MCF 10A (cell line): ENCODE results near the gene HS6ST2. TPM values are rescaled to one million over a fixed set of nuclear protein-coding genes. Genes with fewer than 3 reads are reported as not detected.

Source experiments
- BruUV-seq: library from RNA; stranded (reverse); fragments of 400-500 nt; replicated peaks from 2 replicates; lab custom pipeline; 2021; lab: Mats Ljungman, UMichigan
- CTCF ChIA-PET: fragments of 300-600 bp; sonication (Branson Sonifier 250); formaldehyde crosslinking; extraction: SDS; loops from one replicate; lab custom pipeline; 2021; ENCODE audit warnings: antibody characterized with exemption, inconsistent platforms; lab: Yijun Ruan, JAX
- POLR2A ChIA-PET: fragments of 300-600, 350-650 bp; sonication (Branson Sonifier 250); formaldehyde crosslinking; extraction: SDS; loops from one replicate; lab custom pipeline; 2020; ENCODE audit warnings: antibody characterized with exemption, inconsistent platforms; lab: Yijun Ruan, JAX
- DNase-seq: peaks from one replicate; pipeline ENCODE4 v3.0.0-alpha.2; 2018; ENCODE audit not compliant: unreplicated experiment
- H3K27ac Mint-ChIP-seq: one replicate; pipeline ENCODE4 v1.8.0; 2022; ENCODE audit warnings: mild to moderate bottlenecking, low read depth, mixed read lengths; ENCODE audit not compliant: unreplicated experiment
- H3K27me3 Mint-ChIP-seq: one replicate; pipeline ENCODE4 v1.8.0; 2022; ENCODE audit warnings: mixed read lengths; ENCODE audit not compliant: insufficient read depth, unreplicated experiment
- H3K36me3 Mint-ChIP-seq: one replicate; pipeline ENCODE4 v1.8.0; 2022; ENCODE audit warnings: mild to moderate bottlenecking, moderate library complexity, mixed read lengths; ENCODE audit not compliant: insufficient read depth, unreplicated experiment
- H3K4me1 Mint-ChIP-seq: one replicate; pipeline ENCODE4 v1.8.0; 2022; ENCODE audit warnings: mixed read lengths; ENCODE audit not compliant: insufficient read depth, unreplicated experiment
- H3K4me3 Mint-ChIP-seq: one replicate; pipeline ENCODE4 v1.8.0; 2022; ENCODE audit warnings: mild to moderate bottlenecking, moderate library complexity, mixed read lengths; ENCODE audit not compliant: unreplicated experiment
- H3K9me3 Mint-ChIP-seq: one replicate; pipeline ENCODE4 v1.8.0; 2022; ENCODE audit warnings: mixed read lengths; ENCODE audit not compliant: unreplicated experiment
- CTCF ChIP-seq: fragments of 200-600 bp; IDR thresholded peaks from one replicate; pipeline ENCODE4 v1.8.0; 2022; ENCODE audit warnings: antibody characterized with exemption, mild to moderate bottlenecking; ENCODE audit not compliant: unreplicated experiment
- intact Hi-C: fragments of 100-400 bp; cut with micrococcal nuclease; formaldehyde crosslinking; loops from 2 replicates; pipeline ENCODE4 v1.14.1; 2022
- total RNA-seq: library from RNA; stranded (reverse); gene quantifications from 2 replicates; pipeline ENCODE4 v1.2.3, GENCODE V29; 2022

HS6ST2 gene
- total RNA-seq, 1 experiment from 2014 or later: 26.1 TPM

GRCh38 chrX:132774010-132774714, 184.3 kb downstream of the HS6ST2 start:
- BruUV-seq: no TSS peak
- Mint-ChIP-seq H3K4me1 (no peaks in the 10 kb centered on the region), H3K27ac (no peak overlapping the region), H3K27me3 (peaks cover 38% of the 10 kb centered on the region), H3K36me3 (peaks cover 6% of the 10 kb centered on the region), H3K9me3 (no peaks in the 10 kb centered on the region), H3K4me3 (no peak overlapping the region)
- intact Hi-C loops: no loop called here
- POLR2A ChIA-PET: interaction anchor here (0.9 kb wide), 2 partner anchors 11 to 21 kb away, joined by 4 to 5 read pairs; no protein-coding TSS in a partner anchor
- peak; percentile 44 for DNase-seq
- TF ChIP-seq CTCF: no peak
- CTCF ChIA-PET: interaction anchor here (0.5 to 1.9 kb wide), 3 partner anchors 16 to 682 kb away, joined by 3 to 6 read pairs (median 3); no protein-coding TSS in a partner anchor

GRCh38 chrX:132769609-132770008, 188.8 kb downstream of the HS6ST2 start:
- Mint-ChIP-seq H3K4me3 (no peak overlapping the region), H3K36me3 (peaks cover 6% of the 10 kb centered on the region), H3K9me3 (no peaks in the 10 kb centered on the region), H3K4me1 (no peaks in the 10 kb centered on the region), H3K27me3 (peaks cover 34% of the 10 kb centered on the region), H3K27ac (no peak overlapping the region)
- DNase-seq: no peak
- ChIA-PET POLR2A (no interaction called here), CTCF (interaction anchor here (0.6 to 1.7 kb wide), 2 partner anchors 29 to 470 kb away, joined by 3 to 4 read pairs; no protein-coding TSS in a partner anchor)
- no peak for TF ChIP-seq CTCF
- no TSS peak for BruUV-seq
- intact Hi-C loops: no loop called here

GRCh38 chrX:132766452-132766851, 192.0 kb downstream of the HS6ST2 start:
- H3K4me1 Mint-ChIP-seq: no peaks in the 10 kb centered on the region
- peaks cover 40% of the 10 kb centered on the region for H3K27me3 Mint-ChIP-seq
- no TSS peak for BruUV-seq
- CTCF ChIA-PET: no interaction called here
- DNase-seq: no peak
- no peaks in the 10 kb centered on the region for H3K9me3 Mint-ChIP-seq
- no peak overlapping the region for H3K27ac Mint-ChIP-seq
- POLR2A ChIA-PET: no interaction called here
- H3K36me3 Mint-ChIP-seq: peaks cover 6% of the 10 kb centered on the region
- TF ChIP-seq CTCF: no peak
- intact Hi-C loops: no loop called here
- no peak overlapping the region for H3K4me3 Mint-ChIP-seq

GRCh38 chrX:132763528-132763927, 194.9 kb downstream of the HS6ST2 start:
- ChIA-PET POLR2A (interaction anchor here (0.9 kb wide), 1 partner anchor 10 kb away, joined by 4 read pairs; no protein-coding TSS in a partner anchor), CTCF (interaction anchor here (1.3 kb wide), 1 partner anchor 25 kb away, joined by 3 read pairs; no protein-coding TSS in a partner anchor)
- H3K27me3 Mint-ChIP-seq: peaks cover 48% of the 10 kb centered on the region
- no peaks in the 10 kb centered on the region for H3K36me3 Mint-ChIP-seq
- no peak for TF ChIP-seq CTCF
- BruUV-seq: no TSS peak
- no peak for DNase-seq
- no peaks in the 10 kb centered on the region for H3K4me1 Mint-ChIP-seq
- no peak overlapping the region for H3K4me3 Mint-ChIP-seq
- intact Hi-C loops: no loop called here
- no peaks in the 10 kb centered on the region for H3K9me3 Mint-ChIP-seq
- H3K27ac Mint-ChIP-seq: no peak overlapping the region
